NT2/D1 (cell line): ENCODE results near the gene ACKR3.

Experiments
- SUZ12 ChIP-seq: IDR thresholded peaks from 2 replicates; pipeline ENCODE4 v1.6.1; 2011; ENCODE audit not compliant: insufficient read length, insufficient read depth; ENCODE audit errors: extremely low read depth
- YY1 ChIP-seq: IDR thresholded peaks from 2 replicates; pipeline ENCODE4 v1.6.1; 2011; ENCODE audit not compliant: insufficient read length, insufficient read depth
- ZNF274 ChIP-seq: IDR thresholded peaks from 2 replicates; pipeline ENCODE4 v1.6.1; 2011; ENCODE audit warnings: mild to moderate bottlenecking, low read depth, low read length

- TF ChIP-seq YY1, result no peak
- TF ChIP-seq SUZ12, result no peak
- TF ChIP-seq ZNF274, result no peak
Observed at GRCh38 chr2:236574000-236574399, 4.4 kb downstream of the ACKR3 start.
